Inferior parietal cortex (tissue), 1 donor: ENCODE results near the gene TMEM179.

Experiments used
- DNase-seq: peaks from one replicate; pipeline ENCODE4 v3.0.0-alpha.2; 2016; ENCODE audit errors: extremely low spot score

The TMEM179 gene

DNA sequence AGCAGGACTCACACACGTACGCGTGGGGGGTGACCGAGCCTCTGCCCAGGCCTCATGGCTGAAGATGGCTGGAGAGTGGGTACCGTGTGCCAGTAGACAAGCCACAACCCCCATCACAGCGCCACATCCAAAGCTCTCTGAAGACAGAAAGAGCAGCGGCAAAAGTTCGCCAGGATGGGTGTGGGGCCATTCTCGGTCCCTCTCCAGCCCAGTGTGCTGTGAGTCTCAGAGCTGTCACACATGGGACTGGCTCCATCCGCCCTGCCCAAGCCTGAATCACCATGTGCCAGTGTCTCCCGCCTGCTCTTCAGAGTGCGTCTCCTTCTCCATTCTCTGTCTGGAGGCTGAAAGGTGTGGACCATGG, 5.7 kb downstream of the TMEM179 start:
- DNase-seq = no peak

DNA sequence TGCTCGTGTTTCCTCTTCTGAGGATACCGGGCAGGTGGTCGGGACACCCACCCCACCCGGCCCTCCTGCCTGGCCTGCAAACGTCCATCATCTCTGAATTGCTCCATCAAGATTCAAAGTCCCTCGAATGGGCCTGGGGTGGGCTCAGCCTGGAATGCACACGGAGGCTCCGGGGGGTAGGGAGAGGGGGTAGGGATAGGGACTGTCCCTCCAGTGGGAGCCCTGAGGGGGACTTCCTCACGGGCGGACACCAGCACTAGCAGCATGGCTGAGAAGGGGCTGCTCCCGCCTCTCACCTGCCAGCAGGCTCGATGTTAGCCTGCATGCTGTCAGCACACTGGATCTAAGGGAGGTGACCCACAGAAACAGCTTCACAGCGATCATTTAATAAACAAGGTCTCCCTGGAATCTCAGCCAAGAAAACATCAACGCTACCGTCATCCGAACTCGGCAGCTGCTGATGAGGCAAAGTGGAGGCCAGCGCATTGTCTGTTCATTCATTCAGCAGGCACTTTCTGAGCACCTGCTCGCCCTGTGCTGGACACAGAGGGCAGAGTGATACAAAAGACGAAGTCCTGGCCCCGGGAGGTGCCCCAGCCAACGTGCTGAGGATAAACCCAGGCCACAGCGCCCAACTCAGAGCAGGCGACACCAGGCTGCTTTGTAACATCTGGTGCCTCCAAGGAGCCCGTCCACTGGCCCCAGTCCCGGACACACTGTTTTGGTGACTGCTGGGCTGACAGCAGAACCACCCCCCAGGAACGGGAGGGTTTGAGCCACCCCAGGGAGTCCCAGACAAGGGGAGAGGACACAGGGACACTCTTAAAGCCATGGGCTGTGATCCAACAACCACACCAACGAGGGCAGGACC, 6.3 kb downstream of the TMEM179 start:
- no peak for DNase-seq

DNA sequence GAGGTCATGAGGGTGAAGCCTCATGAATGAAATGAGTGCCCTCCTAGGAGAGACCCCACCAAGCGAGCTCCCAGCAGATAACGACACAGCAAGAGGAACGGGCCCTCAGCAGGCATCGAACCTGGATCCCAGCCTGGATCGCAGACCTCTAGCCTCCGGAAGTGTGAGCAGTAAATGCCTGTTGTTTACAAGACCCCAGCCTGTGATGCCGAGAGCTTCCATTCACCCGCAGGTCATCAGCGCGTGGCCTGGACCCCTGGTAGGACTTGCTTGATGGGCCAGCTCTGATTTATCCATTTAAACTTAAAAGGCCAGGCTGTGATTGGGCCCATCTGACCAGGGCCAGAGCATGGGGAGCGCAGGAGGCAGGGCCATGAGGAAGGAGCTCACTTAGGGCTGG, 7.0 kb downstream of the TMEM179 start:
- DNase-seq = no peak

DNA sequence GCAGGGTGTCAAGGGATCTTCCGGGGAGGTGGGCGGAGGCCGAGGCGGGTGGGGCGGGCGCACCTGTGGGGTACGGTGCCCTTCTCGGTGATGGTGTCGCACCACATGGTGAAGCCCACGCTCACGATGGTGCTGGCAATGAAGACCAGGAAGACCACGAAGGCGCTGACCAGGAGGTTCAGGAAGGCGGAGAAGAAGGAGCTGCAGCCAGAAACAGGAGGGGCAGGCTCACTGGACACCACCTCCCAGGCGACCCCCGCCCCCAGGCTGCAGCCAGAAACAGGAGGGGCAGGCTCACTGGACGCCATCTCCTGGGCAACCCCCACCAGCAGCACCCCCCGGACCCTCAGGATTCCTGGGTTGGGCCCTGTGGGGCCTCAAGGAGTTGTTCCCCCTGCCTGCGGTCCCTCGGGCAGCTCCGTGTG, 7.6 kb downstream of the TMEM179 start:
- no peak for DNase-seq

- DNase-seq = no peak
These were observed 8.1 kb downstream of the TMEM179 start for GRCh38 chr14:104596451-104596918.

DNA sequence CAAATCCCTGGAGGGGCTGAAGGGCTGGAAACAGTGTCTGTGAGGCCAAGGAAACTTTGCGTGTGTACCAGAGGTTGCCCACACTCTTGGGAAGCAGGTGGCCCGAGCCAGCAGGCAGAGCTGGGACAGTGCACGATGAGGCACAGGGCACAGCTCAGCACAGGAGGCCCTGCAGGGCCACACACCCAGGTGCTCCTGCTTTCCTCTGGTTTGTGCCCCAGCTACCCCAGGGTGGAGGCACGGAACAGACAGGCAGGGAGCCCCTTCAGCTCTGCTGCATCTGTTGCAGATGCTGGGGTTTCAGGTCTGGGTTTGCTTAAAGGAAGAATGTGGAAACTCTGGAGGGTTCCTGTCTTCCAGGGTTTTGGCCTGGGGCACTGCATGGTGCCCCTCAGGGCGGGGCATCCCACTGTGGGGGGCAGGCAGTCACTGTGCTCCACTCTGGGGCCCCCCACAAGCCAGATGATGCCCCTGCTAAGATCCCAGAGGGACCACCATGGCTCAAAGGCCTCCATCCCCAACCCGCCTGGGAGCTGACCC, 8.6 kb downstream of the TMEM179 start:
- no peak for DNase-seq

GRCh38 chr14:104595116-104595675, 9.4 kb downstream of the TMEM179 start:
- DNase-seq = no peak

GRCh38 chr14:104594310-104595046, 10.1 kb downstream of the TMEM179 start:
- no peak for DNase-seq

GRCh38 chr14:104593710-104594136, 10.8 kb downstream of the TMEM179 start:
- no peak for DNase-seq

DNA sequence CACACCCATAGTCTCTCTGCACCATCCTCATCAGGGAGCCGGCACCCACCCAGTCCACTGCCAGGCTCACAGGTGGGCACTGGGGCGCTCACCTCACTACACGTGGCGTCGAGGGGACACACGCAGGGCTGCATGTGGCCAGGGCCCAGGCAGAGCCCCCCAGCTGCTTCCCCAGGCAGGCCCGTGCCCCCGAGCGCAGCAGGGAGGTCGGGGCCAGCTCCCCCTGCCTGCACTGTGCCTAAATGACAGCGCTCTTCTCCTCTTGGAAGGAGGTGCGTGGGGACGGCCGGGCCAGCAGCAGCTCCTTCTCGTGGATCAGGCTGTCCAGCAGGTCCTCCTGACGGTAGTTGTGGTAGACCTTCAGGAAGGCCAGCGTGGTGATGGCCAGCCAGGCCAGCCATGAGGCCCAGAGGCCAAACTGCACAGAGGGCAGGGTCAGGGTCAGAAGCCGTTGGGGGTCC, 11.3 kb downstream of the TMEM179 start:
- no peak for DNase-seq

- no peak for DNase-seq
These were observed 11.8 kb downstream of the TMEM179 start for GRCh38 chr14:104592785-104593184.

DNA sequence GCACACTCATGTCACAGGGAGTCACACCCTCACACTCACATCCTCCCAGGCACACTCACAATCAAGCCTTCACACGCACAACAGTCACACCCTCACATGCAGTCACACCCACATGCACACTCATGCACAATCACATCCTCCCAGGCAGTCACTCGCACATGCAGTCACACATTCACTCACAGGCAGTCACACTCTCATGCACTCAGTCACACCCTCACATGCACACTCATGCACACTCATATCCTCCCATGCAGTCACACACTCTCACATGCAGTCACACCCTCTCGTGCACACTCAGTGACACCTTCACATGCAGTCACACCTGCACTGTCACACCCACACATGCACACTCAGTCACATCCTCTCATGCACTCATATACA, 12.3 kb downstream of the TMEM179 start:
- no peak for DNase-seq

GRCh38 chr14:104591506-104592291, 12.9 kb downstream of the TMEM179 start:
- no peak for DNase-seq

DNA sequence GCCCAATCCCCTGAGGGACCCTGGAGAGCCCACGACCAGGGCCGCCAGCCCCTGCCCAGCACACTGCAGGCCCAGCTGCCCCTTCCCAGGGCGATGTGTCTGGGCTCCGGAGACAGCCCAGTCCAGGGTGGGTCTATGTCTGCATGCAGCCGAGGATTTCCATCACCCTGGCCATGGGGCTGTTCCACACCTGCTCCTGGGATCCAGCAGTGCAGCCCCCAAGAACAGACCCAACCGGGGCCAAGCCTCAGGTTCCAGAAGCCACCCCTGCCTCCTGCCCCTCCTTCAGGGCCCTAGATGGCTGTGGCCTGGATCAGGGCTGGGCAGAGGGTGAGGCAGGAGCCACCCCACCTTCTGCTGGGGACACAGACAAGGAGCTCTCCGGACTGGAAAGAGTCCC, 13.5 kb downstream of the TMEM179 start:
- no peak for DNase-seq

DNA sequence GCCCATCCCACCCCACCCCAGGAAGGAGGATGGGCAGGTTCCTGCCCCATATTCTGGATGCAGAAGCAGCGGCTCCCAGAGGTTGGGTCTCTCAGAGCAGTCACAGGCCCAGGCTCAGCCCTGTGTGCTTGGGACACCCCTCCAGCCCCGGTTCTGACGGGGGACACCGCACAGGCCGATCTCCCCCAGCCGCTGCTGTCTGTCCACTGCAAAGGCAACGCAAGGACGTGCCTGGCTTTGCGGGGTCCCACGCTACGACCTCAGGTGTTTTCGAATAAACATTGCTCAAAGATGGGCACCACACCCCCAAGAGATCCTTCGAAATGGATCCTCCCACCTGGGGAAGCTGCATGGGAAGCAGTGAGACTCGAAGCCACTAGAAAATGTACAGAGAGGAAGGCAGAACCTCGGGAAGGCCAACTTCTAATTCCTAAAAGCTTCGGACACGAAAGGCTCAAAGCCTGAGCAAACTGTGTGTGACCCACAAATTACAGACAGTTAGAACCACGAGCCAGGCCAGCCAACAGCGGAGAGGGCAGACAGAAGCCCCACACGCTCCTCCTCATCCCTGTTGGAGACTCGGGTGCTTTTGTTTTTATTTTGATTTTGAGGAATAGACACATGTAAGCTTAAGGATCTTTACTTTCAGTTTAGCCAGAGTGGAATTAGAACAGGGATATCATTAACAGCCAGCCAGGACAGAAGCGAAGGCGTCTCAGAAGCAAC, 14.2 kb downstream of the TMEM179 start:
- no peak for DNase-seq

DNA sequence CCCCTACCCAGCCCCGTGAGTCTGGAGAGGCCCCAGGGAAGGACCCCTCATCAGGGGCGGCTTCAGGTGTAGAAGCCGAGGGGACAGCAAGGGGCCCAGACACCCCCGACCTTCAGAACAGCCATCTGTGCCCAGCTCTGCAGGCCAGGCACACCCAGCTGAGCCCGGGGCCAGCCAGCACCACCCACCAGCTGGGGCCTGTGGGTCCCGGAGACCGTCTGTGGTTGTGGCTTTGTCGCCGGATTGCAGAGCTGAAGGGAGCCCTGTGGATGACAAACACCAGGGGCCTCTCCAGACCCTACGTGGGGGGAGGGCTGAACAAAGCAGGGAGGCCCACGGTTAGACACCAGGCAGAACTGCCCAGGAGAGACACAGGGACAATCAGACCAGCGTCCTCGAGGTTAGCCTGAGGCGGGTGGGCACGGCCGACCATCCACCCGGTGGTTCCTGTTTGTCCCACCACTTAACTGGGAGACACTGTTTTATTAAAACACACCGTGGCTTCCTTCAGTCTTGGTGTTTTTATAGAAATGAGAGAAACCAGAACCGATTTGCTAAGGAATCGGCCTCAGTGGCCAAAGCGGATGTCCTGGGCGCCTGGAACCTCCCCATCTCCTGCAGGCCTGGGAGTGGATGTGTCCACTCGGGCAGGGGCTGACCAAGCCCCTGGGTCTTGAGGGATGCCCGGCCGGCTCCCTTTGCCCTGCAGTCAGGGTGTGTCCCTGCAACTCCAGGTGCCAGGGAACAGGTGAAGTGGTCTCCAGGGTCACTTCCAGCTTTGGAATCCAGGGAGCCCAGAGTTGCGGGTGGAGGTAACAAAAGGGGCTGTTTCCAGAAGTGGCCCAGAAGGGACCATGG, 15.0 kb downstream of the TMEM179 start:
- no peak for DNase-seq

DNA sequence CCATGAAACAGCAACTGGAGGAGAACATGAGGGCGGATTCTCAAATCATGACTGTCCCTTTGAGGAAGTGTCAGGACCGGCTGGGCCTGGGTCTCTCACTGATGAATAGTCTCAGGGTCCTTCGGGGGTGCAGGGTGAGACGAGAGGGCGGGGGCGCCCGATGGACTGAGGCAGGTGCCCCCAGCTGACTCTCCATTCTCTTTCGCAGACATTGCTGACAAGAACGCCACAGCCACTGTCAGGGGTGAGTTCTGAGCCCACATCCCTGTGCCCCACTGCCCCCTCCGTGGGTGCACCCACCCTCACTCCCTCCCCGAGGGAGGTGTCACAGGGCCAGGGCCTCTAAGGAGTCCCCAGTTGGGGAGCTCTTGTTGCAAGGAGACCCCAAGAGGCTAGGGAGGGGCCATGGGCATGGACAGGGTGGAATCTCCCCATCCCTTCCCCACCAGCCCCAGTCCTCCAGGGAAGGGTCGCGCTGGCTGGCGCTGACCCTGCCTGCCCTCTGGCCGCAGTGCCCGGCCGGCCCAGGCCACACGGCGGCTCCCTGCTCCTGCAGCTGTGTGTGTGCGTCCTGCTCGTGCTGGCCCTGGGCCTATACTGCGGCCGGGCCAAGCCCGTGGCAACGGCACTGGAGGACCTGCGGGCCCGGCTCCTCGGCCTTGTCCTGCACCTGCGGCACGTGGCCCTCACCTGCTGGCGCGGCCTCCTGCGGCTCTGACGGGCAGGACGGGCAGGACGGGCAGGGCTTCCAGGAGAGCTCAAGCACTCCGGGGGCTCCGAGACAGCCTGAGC, 16.3 kb downstream of the TMEM179 start:
- DNase-seq = no peak

DNA sequence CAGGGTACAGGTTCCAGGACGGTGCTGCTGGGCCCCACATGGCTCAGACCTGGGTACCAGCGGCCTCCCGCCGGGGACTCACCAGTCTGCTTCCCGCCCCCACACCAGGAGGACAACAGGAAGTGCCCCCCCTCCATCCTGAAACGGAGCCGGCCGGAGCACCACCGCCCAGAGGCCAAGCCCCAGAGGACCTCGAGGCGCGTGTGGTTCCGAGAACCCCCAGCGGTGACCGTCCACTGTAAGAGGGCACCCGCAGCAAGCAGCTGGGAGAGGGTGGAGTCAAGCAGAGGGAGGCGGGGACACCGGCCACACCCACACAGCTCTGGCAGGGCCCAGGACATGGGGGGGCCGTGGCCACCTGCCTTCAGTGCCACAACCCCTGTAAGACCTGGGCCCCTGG, 16.9 kb downstream of the TMEM179 start:
- no peak for DNase-seq
